GM21367 (cell line): ENCODE results near the gene IPO8.
"Not testable (repeated sequence)": the region's sequence is repeated elsewhere in the genome, so short reads cannot be mapped to it uniquely, and the experiment has no call there.

ENCODE experiments used
- ATAC-seq: cut with Tn5 transposase; IDR thresholded peaks from one replicate; pipeline ENCODE4 v1.9.1; 2021; ENCODE audit not compliant: unreplicated experiment

Gene IPO8

DNA sequence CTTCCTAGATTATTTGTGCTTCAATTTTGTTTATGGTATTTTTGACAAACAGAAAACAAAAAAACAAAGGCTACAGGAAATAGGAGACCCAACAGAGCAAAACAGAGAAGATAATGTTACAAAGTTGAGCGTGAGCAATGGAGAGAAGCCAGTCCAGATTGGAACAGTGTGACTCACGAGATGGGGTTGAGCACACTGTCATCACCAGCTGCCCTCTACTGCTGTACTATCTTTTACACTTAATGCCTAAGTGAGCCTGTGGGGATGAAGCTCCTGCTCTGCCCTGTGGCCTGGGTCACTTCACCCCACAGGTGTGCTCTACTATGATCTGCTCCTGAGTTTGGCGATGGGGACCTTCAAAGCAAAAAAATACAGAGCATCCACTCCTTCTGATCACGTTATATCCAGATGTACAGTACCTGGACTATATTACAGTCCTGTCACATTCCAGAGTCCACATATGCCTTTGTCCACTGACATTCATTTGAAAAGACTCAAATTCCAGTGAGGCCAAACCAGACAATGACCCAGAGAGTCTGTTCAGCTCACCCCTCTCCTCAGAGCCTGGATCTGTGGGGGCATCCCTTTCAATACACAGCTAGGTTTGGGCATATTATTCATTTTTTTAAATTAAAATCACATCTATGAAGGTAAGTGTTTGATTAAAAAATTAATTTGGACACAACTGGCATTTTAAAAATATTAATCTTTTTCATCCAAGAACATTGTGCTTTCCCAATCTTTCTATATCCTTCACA, 4.4 kb downstream of the IPO8 start:
- no peak for ATAC-seq

DNA sequence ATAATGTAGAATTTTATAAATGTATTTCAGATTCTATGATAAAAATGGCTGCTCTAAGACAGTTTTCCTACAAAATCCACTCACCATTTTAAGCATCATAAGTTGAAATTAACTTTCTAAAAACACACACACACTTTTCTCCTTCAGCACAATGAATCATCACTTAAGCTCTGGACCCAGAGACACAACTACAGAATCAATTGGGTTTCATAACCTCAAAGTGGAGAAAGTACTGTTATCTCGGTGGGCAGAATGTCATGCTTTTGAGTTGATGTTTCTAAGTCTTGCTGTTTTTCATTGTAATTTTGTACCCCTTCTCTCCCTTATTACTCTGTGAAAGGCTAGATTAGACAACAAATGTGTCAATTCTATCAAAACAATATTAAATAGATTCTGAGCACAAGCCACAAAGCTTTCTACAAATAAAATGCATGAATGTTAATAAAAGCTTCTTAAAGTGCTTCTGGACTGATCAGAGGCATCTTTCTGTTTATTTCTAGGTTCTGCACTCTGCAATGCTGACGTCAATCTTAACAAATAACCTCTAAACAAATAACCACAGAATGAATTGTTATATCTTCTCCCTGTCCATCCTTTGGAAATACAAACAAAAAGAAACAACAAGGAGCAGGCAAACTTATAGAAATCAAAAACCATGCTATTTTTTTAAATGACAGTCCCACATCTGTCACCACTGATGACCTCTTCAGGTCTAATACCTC, 8.2 kb downstream of the IPO8 start:
- no peak for ATAC-seq

DNA sequence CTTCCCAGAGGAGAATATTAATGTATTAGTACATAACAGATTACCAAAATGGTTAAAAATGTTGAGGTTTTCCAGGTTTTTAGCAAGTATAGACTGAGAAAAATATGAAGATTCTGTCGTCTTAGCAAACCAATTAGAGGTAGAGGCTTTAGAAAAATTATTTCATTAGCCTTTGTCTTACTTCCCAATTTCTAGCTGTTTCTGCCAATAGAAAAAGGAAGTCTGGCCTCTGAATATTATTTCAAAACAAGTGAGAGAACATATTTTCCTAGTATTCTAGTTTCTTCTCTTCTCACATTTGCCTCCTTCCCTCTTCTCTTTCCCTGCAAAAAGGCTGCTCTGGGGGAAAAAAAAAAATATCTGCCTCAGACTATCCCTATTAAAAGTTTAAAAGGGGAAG, 16.4 kb downstream of the IPO8 start:
- no peak for ATAC-seq

DNA sequence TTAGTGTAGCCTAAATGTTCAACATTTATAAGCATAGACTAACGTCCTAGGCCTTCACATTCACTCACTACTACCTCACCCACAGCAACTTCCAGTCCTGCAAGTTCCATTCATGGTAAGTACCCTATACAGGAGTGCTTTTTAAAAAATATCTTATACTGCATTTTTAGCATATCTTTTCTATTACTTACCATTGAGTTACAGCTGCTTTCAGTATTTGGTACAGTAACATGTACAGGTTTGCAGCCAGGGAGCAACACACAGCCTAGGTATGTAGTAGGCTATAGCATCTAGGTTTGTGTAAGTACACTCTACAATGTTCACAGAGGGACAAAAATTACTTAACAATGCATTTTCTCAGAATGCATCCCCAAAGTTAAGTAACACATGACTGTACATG, 17.4 kb downstream of the IPO8 start:
- no peak for ATAC-seq

DNA sequence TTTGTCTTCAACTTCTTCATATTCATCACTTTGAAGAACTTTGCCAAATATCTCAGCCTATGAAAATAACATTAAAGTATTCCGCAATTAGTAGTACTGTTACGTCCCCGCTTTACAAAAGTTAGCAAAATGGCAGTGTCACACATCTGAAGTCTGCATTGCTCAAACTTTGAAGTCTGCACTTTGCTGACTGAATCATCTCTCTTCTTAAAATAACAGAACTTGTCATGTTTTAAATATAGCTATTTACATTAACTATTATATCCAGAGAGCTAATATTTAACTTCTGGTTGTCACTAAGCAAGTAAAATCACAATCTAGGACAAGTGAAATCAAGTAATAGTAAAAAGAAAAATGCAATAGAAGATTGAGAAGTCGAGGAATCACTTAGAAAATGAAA, 34.5 kb downstream of the IPO8 start:
- ATAC-seq: no peak

DNA sequence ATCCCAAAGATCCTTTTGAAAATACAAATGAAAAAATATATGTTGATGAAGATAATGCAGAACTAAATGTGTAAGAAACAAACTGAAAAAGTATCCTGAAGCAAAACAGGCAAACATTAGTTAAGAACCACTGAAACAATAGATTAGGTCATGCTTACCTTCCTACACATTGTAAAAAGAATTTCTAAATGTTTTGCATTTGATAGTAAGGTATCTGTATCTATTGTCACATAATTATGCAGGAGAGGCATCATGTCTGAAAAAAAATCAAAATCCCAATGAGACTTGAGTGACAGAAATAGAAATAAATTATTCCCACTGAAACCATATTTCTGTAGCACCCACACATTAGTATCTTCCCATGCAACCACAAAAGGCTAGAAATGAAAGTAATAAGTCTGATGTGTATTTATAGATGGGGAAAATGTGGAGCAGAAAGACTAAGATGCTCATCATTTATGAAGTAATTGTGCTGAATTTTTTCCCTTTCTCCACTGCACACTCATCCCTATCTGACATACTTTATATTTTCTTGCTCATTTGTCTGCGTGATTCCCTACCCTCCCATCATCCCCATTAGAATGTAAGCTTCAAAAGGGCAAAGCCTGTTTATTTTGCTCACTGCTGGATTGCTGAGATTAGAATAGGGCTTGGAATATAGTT, 43.5 kb downstream of the IPO8 start:
- ATAC-seq: no peak

DNA sequence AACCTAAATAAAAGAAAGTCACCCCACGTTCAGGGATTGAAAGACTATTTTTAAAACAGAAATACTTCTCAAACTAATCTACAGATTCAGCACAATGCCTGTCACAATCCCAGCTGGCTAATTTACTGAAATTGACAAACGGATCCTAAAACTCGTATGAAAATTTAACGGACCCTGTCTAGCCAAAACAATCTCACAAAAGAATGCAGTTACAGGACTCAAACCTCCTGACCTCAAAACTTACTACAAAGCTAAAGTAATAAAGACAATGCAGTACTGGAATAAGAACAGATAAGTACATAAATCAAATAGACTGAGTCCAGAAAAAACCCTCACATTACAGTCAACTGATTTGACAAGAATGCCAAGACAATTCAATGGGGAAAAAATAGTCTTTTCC, 48.8 kb downstream of the IPO8 start:
- ATAC-seq: no peak

DNA sequence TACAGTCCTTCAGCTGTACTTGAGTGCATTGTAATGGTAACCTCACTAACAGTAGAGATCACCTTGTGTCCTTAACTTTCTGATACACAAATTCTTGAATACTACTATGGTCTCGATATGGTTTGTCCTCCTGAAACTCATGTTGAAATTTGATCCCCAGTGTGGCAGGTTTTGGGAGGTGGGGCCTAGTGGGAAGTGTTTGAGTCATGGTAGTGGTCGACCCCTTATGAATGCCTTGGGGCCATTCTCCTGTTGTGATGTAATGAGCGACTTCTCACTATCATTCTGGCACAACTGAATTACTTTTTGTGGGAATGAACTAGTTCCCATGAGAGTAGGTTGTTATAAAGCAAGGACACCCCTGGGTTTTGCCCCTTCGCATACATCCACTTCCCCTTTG, 52.3 kb downstream of the IPO8 start:
- no peak for ATAC-seq

DNA sequence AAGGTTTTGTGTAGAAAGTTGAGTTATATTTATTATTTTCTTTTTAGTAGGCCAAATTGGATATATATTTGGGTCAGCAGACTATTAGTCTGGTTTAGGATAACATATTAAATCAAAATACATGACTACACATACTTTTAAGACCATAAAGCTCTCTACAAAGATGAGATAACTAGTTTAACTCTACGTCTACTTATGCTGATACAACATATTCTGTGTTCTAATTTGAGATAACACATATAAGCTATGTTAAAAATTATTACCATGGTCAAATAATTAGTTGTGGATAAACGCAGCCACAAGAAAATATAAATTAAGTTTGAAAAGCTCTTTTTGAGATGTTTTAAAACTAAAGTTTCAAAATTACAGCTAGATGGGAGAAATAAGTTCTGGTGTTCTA, 55.3 kb downstream of the IPO8 start:
- no peak for ATAC-seq

DNA sequence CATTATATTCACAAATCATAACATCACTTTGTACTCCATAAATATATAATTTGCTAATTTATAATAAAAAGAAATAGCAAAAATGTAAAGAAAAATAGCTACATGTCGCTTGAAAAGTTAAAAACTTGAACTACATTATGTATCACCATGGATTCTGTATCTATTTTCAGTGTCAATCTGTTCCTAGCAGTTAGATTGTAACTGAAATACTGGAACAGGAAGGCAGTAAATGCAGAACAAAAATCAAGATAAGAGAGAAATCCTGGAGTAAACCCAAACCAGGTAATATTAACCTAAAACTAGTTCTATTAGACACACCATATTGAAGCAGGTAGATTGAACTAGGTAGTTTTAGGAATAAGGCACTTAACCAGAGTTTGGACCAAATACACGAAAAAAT, 60.3 kb downstream of the IPO8 start:
- no peak for ATAC-seq

DNA sequence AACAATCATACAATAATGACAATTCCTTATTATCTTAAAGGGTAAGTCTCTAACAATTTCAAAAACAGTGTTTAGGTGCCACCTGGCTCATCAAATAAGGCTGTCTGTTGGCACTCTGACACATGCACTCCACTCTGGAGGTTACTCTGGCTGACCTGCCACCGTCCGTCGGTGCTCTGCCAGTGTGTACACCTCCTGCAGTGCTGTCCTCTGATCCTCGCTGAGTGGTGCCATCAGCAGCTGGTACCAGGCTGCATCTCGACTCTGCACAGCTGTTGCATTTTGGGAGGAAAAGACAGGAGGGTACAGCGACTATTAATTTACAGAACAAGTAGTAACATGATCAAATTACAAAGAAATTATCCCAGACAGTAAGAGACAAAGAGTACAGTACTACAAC, 63.9 kb downstream of the IPO8 start:
- no peak for ATAC-seq

DNA sequence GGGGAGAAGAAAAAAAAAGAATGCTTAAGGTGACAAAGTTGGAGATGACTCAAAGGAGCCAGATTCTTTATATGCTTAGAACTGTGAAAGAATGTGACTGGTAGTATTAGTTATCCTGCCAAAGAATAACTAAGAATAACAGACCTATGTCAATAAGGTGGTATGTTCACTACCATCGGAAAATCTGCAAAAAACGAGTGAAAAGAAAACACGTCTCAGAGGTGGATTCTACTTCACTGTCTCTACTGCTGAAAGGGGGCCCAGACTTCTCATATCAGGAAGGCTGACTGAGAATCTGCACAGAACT, 64.7 kb downstream of the IPO8 start:
- ATAC-seq: no peak

DNA sequence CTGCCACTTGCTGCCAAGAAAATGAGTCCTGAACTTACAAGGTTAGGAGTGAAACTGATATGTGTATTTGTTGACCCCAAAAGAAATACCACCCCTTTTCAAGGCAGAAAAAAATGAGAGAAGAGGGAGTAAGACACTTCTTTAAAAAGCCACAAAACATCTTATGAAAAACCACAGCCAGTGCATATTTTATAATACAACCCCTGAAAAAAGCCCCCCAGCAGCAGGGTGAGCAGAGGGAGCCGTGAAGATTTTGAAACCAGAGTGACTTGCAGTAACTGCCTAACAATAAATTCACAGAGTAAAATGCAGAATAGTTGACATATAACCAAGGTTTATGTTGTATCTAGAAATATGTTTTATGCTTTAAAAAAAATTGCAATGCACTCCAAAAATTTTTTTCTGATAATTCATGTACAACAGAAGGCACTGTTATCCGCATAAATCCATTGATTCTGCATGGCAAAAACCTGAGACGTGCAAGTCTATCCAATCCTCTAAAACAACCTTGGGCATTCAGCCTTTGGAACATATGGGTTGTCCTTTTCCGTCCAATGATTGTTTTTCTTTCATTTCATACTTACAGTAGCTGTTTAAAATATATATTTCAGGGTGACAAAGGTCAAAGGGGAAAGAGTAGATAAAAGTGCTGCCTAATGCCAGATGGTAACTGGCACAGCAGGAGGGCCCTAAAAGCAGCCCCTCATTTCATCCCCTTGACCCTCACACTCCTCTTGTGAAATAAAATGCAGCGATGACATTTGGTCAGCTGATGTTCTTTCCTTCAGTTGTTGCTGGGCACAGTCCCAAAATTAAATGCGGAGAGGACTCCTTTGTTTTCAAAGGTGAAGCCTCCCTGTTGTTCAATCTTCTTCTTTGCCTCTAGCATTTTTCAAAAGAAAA, 65.3 kb downstream of the IPO8 start:
- no peak for ATAC-seq

DNA sequence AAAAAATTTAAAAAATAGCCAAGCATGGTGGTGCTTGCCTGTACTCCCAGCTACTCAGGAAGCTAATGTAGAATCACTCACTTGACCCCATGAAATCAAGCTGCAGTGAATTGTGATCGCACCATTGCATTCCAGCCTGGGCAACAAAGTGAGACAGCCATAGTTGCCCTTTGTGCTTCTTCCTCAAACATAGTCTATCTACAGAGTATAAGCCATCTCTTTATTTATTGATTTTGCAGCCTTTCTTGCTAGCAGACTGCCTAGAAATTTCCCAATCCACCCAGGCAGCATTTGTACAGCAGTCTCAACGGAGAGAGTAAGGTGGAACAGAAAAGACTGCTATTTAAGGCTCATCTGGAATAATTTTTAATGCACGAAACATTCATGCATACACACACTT, 68.8 kb downstream of the IPO8 start:
- ATAC-seq: no peak

DNA sequence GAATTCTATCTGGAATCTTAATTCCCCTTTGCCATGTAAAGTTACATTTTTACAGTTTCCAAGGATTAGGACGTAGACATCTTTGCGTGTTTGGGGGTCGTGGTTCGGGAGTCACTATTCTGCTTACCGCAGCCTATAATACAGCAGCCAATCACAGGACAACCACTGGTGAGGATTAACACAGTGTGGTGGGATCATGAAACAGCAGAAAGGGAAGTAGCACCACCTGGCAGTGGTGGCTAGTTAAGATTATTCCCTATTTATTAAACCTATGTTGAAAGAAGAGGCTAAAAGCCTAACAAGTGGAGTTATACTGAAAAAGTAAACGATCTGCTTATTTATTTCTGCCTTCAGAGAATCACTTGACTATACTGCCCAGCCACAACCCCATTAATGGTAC, 71.7 kb downstream of the IPO8 start:
- no peak for ATAC-seq

DNA sequence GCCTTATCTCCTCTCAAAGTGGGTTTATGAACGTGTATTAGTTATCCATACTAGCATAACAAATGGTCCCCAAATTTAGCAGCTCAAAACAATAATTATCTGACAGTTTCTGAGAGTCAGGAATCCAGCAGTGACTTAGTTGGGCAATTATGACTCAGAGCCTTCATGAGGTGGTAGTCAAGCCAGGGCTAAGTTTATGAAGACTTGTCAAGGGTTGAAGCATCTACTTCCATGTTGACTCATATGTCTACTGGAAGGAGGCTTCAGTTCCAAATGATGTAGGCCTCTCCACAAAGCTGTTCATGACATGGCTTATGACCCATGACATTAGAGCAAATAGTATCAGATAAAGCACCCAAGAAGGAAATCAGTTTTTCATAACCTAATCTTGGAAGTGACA, 73.2 kb downstream of the IPO8 start:
- ATAC-seq: no peak

DNA sequence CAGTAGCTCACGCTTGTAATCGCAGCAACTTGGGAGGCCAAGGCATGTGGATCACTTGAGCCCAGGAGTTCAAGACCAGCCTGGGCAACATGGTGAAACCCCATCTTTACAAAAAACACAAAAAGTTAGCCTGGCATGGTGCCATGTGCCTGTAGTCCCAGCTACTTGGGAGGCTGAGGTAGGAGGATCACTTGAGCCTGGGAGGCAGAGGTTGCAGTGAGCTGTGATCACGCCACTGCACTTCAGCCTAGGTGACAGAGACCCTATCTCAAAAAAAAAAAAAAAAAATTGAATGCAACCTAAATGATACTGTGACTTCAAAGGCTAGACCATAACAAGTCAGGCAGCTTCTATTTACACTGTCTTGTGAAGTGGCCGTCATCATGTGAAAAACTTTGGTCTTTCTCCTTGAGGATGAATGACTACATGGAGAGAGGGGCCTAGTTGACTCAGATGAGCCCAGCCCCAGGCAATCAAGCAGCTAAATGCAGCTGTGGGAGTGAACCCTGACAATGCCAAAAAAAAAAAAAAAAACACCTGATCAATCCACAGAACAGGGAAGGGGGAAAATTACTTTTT, 73.9 kb downstream of the IPO8 start:
- not testable (repeated sequence) for ATAC-seq

DNA sequence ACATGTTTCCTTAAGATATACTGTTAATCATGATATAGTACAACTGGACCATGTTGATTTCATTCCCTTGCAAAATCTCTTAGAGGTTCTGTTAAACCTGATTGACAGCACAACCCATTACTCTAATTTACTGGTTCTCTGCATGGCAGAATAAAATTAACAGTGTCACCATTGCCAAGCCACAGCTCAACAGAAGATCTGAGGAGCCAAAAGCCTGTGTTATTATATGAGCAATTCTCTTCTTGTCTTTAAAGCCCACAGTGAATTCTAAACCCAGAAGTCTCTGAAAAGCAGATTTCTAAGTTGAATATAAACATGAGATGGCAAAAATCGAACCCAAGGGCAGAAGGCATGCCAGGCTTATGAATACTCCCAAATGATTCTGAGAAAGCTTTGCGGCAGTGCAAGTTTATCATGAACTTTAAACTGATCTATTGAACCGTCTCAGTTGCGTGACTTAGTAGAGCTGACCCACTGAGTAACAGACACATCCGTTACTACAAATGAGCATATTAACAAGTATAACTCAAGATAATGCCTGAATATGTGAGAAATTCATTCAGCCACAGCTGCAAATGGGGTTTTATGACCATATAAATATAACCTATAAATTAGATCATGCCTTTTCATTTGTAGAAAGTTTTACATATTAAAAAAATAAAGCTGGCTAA, 78.2 kb downstream of the IPO8 start:
- ATAC-seq: no peak

DNA sequence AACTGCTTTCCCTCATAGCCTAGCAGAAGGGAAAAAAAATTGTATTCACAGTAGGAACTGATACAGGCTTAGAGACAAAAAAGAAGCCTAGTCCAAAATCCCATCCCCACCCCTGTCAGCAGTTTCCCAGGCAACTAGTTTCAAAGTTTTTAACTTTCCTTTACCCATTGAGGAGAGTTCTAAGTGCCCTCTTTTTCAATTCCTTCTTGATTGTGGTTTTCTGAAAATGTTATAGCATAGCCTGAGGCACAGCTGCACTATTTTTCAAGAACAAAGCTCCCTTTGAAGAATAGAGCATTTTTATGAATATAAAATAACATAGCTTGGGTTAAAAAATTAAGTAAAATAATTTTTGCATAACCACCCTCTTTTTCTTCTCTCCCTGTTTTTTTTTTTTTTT, 81.6 kb downstream of the IPO8 start:
- no peak for ATAC-seq

DNA sequence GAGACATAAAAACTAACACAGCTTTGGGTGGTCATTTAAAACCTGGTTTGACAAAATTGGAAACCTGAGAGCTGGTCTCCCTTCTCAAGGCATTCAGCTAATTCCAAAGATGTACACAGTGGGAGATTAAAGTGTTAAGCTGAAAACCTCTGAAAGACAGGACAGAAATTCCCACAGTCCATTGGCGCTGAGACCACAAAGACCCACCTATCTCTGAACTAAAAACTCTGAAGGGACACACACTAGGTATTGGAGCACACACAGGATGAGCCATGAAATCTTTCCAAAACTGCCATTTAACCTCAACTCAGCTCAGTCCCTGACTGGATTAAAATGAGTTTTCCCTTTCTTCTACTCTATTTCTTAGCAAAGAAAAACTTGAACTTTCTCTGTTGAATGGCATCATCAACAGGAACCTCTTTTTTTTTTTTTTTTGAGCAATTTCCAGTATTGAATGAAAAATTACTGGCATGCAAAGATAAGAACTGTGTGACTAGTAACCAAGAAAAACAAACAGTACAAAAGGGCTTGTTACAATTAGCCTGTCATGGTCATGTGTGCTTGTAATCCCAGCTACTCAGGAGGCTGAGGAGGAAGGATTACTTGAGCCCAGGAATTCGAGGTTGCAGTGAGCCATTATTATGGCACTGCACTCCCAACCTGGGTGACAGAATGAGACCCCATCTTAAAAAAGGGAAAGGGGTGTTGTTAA, 82.4 kb downstream of the IPO8 start:
- ATAC-seq: no peak
